Suprapubic skin (tissue), 4 donors: ENCODE data around the gene GRK5. TPM values are rescaled to one million over a fixed set of nuclear protein-coding genes. Genes with fewer than 3 reads are reported as not detected.

Experiments
- DNase-seq, 2 donors: peaks; one replicate each; pipeline ENCODE4 v3.0.0-alpha.2; 2019; ENCODE audit warnings: low spot score in 2 of 2
- H3K27ac ChIP-seq: fragments of 200-600 bp; sonication (generic); one replicate; pipeline ENCODE4 v1.5.1; 2019
- H3K27me3 ChIP-seq: fragments of 200-600 bp; sonication (generic); one replicate; pipeline ENCODE4 v1.5.1; 2019
- H3K36me3 ChIP-seq: fragments of 200-600 bp; sonication (generic); one replicate; pipeline ENCODE4 v1.5.1; 2019
- H3K4me1 ChIP-seq: fragments of 200-600 bp; sonication (generic); one replicate; pipeline ENCODE4 v1.5.1; 2019
- H3K4me3 ChIP-seq: fragments of 200-600 bp; sonication (generic); one replicate; pipeline ENCODE4 v1.5.1; 2019; ENCODE audit warnings: mild to moderate bottlenecking
- H3K9me3 ChIP-seq: fragments of 200-600 bp; sonication (generic); one replicate; pipeline ENCODE4 v1.5.1; 2019
- EP300 ChIP-seq: sonication (generic); formaldehyde crosslinking; IDR thresholded peaks from one replicate; pipeline ENCODE4 v1.6.1; 2017; ENCODE audit warnings: antibody characterized with exemption
- POLR2A ChIP-seq, 2 donors: fragments of 450-650 bp; IDR thresholded peaks; one replicate each; pipeline ENCODE4 v1.6.1; 2017; ENCODE audit warnings: antibody characterized with exemption in 2 of 2, mild to moderate bottlenecking in 2 of 2, moderate library complexity in 2 of 2
- POLR2AphosphoS5 ChIP-seq, 3 donors: sonication (generic); formaldehyde crosslinking; IDR thresholded peaks; one replicate each; pipeline ENCODE4 v1.6.1; 2017; ENCODE audit warnings: antibody characterized with exemption in 3 of 3
- WGBS: methylation state at CpG from one replicate; pipeline ENCODE4 v1.1.5; 2018; 5-methylcytosine and 5-hydroxymethylcytosine counted together
- total RNA-seq, 4 donors: library from RNA; depleted of rRNA; stranded (reverse); fragments of >200 nt; gene quantifications; one replicate each; pipeline ENCODE4 v1.1.0, GENCODE V29; 2016
- TF ChIP-seq, protein P1 (sequence below), 2 donors: fragments of 200-600 bp in 1 of 2; fragments of 450-650 bp in 1 of 2; sonication (generic) in 1 of 2; IDR thresholded peaks; one replicate each; pipeline ENCODE4 v1.5.1; 2016 to 2019; ENCODE audit warnings: antibody characterized with exemption in 2 of 2, mild to moderate bottlenecking in 1 of 2, moderate library complexity in 1 of 2

Gene GRK5
- total RNA-seq, 4 donors from 2014 or later: 4.8 to 9.0 (median 6.7) TPM

DNA sequence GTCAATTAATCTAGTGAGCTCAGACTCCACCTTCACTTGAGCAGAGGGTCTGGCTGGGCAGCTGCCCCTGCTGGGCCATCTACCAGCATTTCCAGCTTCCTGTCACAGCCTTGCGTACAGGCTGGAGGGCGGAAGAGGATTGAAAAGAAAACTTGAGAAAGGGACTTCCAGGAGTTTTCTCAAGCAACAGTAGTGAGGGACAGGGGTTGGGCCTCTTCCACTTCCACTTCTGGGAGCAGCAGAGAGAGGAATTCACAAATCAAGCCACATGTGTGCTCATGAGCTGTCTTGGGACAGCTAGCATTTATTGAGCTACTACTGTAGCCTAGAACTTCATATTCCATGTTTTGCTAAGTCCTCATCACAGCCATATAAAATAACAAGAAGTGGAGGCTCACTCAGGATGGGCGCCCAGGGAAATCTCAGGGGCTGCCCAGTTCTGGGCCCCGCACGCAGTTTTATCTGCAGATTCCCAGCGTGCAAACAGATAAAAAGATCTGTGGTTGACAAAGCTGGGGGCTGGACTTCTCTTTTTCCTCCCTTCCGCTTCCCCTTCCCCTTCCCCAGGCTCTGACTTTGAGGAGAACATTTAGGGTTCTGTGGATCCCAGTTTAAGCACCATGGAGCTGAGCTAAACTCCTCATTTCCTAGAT lies 199.4 kb downstream of the GRK5 start:
- no peak for DNase-seq
- 86% methylated on average over 7 of the region's 7 CpGs for WGBS
- TF ChIP-seq EP300 (no peak), POLR2AphosphoS5 (IDR thresholded peaks at IDR 0.05) (no peak), POLR2A (IDR thresholded peaks at IDR 0.05) (no peak)
- TF ChIP-seq, protein P1, sequence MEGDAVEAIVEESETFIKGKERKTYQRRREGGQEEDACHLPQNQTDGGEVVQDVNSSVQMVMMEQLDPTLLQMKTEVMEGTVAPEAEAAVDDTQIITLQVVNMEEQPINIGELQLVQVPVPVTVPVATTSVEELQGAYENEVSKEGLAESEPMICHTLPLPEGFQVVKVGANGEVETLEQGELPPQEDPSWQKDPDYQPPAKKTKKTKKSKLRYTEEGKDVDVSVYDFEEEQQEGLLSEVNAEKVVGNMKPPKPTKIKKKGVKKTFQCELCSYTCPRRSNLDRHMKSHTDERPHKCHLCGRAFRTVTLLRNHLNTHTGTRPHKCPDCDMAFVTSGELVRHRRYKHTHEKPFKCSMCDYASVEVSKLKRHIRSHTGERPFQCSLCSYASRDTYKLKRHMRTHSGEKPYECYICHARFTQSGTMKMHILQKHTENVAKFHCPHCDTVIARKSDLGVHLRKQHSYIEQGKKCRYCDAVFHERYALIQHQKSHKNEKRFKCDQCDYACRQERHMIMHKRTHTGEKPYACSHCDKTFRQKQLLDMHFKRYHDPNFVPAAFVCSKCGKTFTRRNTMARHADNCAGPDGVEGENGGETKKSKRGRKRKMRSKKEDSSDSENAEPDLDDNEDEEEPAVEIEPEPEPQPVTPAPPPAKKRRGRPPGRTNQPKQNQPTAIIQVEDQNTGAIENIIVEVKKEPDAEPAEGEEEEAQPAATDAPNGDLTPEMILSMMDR (IDR thresholded peaks at IDR 0.05): no peak
- peak overlapping the region; percentile 20 for H3K27ac ChIP-seq
- H3K9me3 ChIP-seq: no peaks in the 10 kb centered on the region
- H3K36me3 ChIP-seq: no peaks in the 10 kb centered on the region
- H3K4me1 ChIP-seq: peaks cover 6% of the 10 kb centered on the region
- no peak overlapping the region for H3K4me3 ChIP-seq
- no peaks in the 10 kb centered on the region for H3K27me3 ChIP-seq

DNA sequence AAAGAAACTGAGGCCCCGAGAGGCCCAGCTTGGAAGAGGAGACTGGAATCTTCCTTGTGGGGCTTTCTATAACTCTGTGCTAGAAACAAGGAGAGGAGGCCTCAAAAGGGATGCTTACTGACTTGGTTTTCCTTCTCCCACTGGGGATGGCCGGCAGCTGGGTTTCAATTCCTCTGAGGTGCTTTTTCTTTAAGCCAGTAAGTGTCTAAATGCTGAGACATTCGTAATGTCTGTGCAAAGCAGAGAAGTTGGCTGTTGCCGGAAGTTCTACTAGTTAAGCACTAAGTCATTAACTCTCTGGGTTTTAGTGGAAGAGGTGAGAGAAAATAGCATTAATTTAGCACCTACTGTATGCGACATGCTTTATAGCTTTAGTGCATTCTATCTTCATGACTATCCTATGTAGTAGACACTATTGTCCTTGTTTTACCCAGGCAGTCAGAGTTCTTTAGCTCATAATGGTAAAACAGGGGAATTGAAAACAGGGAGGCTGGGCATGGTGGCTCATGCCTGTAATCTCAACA lies 199.9 kb downstream of the GRK5 start:
- no peak for DNase-seq
- Histone ChIP-seq H3K4me3 (no peak overlapping the region), H3K27me3 (no peaks in the 10 kb centered on the region), H3K27ac (peak overlapping the region; percentile 20), H3K4me1 (peaks cover 8% of the 10 kb centered on the region), H3K9me3 (no peaks in the 10 kb centered on the region), H3K36me3 (no peaks in the 10 kb centered on the region)
- WGBS: 88% methylated on average over 5 of the region's 5 CpGs
- TF ChIP-seq POLR2AphosphoS5 (IDR thresholded peaks at IDR 0.05) (no peak), POLR2A (IDR thresholded peaks at IDR 0.05) (no peak), EP300 (no peak)
- TF ChIP-seq, protein P1 (IDR thresholded peaks at IDR 0.05): no peak

DNA sequence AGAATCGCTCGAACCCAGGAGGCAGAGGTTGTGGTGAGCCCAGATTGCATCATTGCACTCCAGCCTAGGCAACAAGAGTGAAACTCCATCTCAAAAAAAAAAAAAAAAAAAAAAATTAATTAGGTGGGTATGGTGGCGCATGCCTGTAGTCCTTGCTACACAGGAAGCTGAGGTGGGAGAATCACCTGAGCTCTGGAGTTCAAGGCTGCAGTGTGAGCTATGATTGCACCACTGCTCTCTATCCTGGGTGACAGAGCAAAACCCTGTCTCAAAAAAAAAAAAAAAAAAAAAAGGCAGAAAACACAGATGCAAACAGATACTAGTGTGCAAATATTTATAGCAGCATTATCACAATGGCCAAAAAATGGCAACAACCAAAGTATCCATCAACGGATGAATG lies 200.7 kb downstream of the GRK5 start:
- DNase-seq: no peak
- WGBS: 90% methylated on average over 4 of the region's 4 CpGs
- Histone ChIP-seq H3K4me1 (peaks cover 16% of the 10 kb centered on the region), H3K4me3 (no peak overlapping the region), H3K36me3 (no peaks in the 10 kb centered on the region), H3K27me3 (no peaks in the 10 kb centered on the region), H3K27ac (no peak overlapping the region), H3K9me3 (no peaks in the 10 kb centered on the region)
- TF ChIP-seq, protein P1 (IDR thresholded peaks at IDR 0.05): no peak
- TF ChIP-seq POLR2A (IDR thresholded peaks at IDR 0.05) (no peak), EP300 (no peak), POLR2AphosphoS5 (IDR thresholded peaks at IDR 0.05) (no peak)

DNA sequence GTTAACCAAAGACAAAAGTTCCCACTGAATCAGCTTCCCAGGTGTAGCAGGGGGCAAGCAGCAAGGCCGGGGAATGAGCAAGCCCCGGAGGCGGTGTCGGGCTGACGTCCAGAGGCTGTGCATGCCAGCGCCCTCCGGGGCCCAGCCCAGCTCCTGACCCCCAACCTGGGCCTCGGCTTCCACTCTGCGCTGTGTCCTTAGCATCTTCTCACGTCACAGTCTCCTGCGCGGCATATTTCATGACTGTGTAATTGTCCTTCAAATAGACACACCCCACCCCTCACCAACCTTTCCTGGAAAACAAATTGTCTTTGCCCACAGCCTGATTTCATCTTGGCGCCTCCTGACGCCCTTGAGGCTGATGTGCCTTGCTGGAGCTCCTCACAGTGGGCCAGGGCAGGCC lies 201.6 kb downstream of the GRK5 start:
- Histone ChIP-seq H3K27me3 (no peaks in the 10 kb centered on the region), H3K27ac (peak overlapping the region; percentile 15), H3K4me1 (peaks cover 18% of the 10 kb centered on the region), H3K9me3 (no peaks in the 10 kb centered on the region), H3K4me3 (no peak overlapping the region), H3K36me3 (no peaks in the 10 kb centered on the region)
- TF ChIP-seq EP300 (no peak), POLR2A (IDR thresholded peaks at IDR 0.05) (no peak), POLR2AphosphoS5 (IDR thresholded peaks at IDR 0.05) (no peak)
- TF ChIP-seq, protein P1 (IDR thresholded peaks at IDR 0.05): no peak
- no peak for DNase-seq
- 91% methylated on average over 14 of the region's 14 CpGs for WGBS

DNA sequence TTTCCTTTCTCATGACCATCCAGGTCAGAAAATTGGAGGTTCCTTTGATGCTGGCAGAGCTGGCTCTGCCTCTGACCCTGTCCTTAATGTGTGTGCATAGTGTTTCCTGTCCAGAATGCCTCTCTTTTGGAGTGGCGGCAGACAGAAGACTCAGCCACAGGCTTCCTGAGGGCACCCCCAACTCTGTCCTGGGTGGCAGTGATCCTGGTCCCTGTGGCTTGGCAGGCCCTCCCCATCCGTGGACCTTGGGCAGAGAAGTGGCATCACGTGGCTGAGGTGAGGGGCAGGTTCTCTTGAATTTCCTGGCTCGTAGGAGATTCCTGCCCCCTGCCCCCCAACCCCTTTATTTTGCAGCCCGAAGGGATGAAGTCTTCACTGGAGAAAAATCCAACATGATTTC lies 202.0 kb downstream of the GRK5 start:
- Histone ChIP-seq H3K27me3 (no peaks in the 10 kb centered on the region), H3K4me3 (no peak overlapping the region), H3K27ac (peak overlapping the region; percentile 15), H3K4me1 (peaks cover 18% of the 10 kb centered on the region), H3K9me3 (no peaks in the 10 kb centered on the region), H3K36me3 (no peaks in the 10 kb centered on the region)
- 94% methylated on average over 5 of the region's 5 CpGs for WGBS
- no peak for DNase-seq
- TF ChIP-seq, protein P1 (IDR thresholded peaks at IDR 0.05): no peak
- TF ChIP-seq POLR2AphosphoS5 (IDR thresholded peaks at IDR 0.05) (no peak), EP300 (no peak), POLR2A (IDR thresholded peaks at IDR 0.05) (no peak)
